HCT116 (cell line): ENCODE data around the gene IPO13.

Experiments used
- ATF3 ChIP-seq: IDR thresholded peaks from 2 replicates; pipeline ENCODE4 v1.6.1; 2012
- EZH2phosphoT487 ChIP-seq: fragments of 200-600 bp; IDR thresholded peaks from 2 replicates; pipeline ENCODE4 v1.6.1; 2018; ENCODE audit warnings: antibody characterized with exemption, borderline replicate concordance
- POLR2A ChIP-seq: IDR thresholded peaks from 2 replicates; pipeline ENCODE4 v1.7.0; 2011; ENCODE audit warnings: borderline replicate concordance; ENCODE audit not compliant: insufficient read depth, insufficient read length; ENCODE audit errors: extremely low read depth
- POLR2AphosphoS5 ChIP-seq: IDR thresholded peaks from 2 replicates; pipeline ENCODE4 v1.6.1; 2011; ENCODE audit warnings: mild to moderate bottlenecking, low read depth, low read length, moderate library complexity
- RAD21 ChIP-seq: IDR thresholded peaks from 2 replicates; pipeline ENCODE4 v1.6.1; 2012; ENCODE audit warnings: low read depth, mild to moderate bottlenecking
- TCF7L2 ChIP-seq: IDR thresholded peaks from 2 replicates; pipeline ENCODE4 v1.7.0; 2011; ENCODE audit warnings: borderline replicate concordance, inconsistent platforms; ENCODE audit not compliant: insufficient read depth, insufficient read length; ENCODE audit errors: extremely low read depth
- YY1 ChIP-seq: IDR thresholded peaks from 2 replicates; pipeline ENCODE4 v1.6.1; 2011; ENCODE audit warnings: low read length, low read depth, moderate library complexity, mild to moderate bottlenecking; ENCODE audit not compliant: insufficient replicate concordance; ENCODE audit errors: extremely low read depth
- ZNF274 ChIP-seq: fragments of 200-500 bp; sonication (Bioruptor generic); IDR thresholded peaks from 2 replicates; pipeline ENCODE4 v1.6.1; 2014; ENCODE audit warnings: mild to moderate bottlenecking, low read depth, low read length, inconsistent platforms
- TF ChIP-seq, protein P1 (sequence below), 3 experiments: fragments of 200-600 bp in 1 of 3; sonication (generic) in 1 of 3; IDR thresholded peaks in 2 of 3; conservative IDR thresholded peaks in 1 of 3; 2 replicates each; pipeline ENCODE4 v1.5.1; 2012 to 2017; ENCODE audit warnings: low read depth in 2 of 3, low read length in 2 of 3, antibody characterized with exemption in 1 of 3, borderline replicate concordance in 1 of 3, control low read depth in 1 of 3, mild to moderate bottlenecking in 1 of 3, mixed read lengths in 1 of 3, mixed run types in 1 of 3, moderate library complexity in 1 of 3; ENCODE audit not compliant: insufficient read depth in 1 of 3

- TF ChIP-seq, protein P1, sequence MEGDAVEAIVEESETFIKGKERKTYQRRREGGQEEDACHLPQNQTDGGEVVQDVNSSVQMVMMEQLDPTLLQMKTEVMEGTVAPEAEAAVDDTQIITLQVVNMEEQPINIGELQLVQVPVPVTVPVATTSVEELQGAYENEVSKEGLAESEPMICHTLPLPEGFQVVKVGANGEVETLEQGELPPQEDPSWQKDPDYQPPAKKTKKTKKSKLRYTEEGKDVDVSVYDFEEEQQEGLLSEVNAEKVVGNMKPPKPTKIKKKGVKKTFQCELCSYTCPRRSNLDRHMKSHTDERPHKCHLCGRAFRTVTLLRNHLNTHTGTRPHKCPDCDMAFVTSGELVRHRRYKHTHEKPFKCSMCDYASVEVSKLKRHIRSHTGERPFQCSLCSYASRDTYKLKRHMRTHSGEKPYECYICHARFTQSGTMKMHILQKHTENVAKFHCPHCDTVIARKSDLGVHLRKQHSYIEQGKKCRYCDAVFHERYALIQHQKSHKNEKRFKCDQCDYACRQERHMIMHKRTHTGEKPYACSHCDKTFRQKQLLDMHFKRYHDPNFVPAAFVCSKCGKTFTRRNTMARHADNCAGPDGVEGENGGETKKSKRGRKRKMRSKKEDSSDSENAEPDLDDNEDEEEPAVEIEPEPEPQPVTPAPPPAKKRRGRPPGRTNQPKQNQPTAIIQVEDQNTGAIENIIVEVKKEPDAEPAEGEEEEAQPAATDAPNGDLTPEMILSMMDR (IDR thresholded peaks at IDR 0.05 in 2 of 3, conservative IDR thresholded peaks at IDR 0.05 in 1 of 3; ENCODE audit: borderline replicate concordance in 1 of 3, insufficient read depth in 1 of 3, low read depth in 2 of 3, low read length in 2 of 3): no peak
- TF ChIP-seq RAD21 (no peak), YY1 (no peak), POLR2AphosphoS5 (no peak), TCF7L2 (no peak), POLR2A (no peak), ZNF274 (no peak), EZH2phosphoT487 (no peak), ATF3 (no peak)
These were observed 30.1 kb downstream of the IPO13 start for GRCh38 chr1:43976890-43977289.
